HepG2 (cell line): Measurements from ENCODE around the gene ITGA6. TPM values are rescaled to one million over a fixed set of nuclear protein-coding genes. Genes with fewer than 3 reads are reported as not detected.

ENCODE experiments used
- ATAC-seq: fragments of 200-7000 bp; cut with Tn5 transposase; 3 replicates; pipeline ENCODE4 v1.9.1; 2020; ENCODE audit warnings: mild to moderate bottlenecking, moderate library complexity
- BruUV-seq: library from RNA; stranded (reverse); fragments of 400-500 nt; replicated peaks from 2 replicates; lab custom pipeline; 2021; lab: Mats Ljungman, UMichigan
- CTCF ChIA-PET: fragments of 300-600 bp; formaldehyde crosslinking; extraction: SDS; loops from one replicate; lab custom pipeline; 2021; ENCODE audit warnings: low total read pairs, inconsistent platforms, low intra/inter-chr PET ratio; lab: Yijun Ruan, JAX
- POLR2A ChIA-PET: fragments of 350-600 bp; sonication (Branson Sonifier 250); formaldehyde crosslinking; loops from one replicate; lab custom pipeline; 2020; ENCODE audit warnings: antibody characterized with exemption, inconsistent platforms; lab: Yijun Ruan, JAX
- DNase-seq: peaks from one replicate; pipeline ENCODE4 v3.0.0-alpha.2; 2015; ENCODE audit warnings: low spot score
- FAIRE-seq: peaks from 3 replicates; lab custom pipeline; 2011; peaks lifted over from hg19 to GRCh38; lab: Jason Lieb, UNC
- H2AFZ ChIP-seq: one replicate; pipeline ENCODE4 v1.6.1; 2011; ENCODE audit warnings: low read length, inconsistent platforms
- H3K27ac ChIP-seq: fragments of 300-600 bp; 3 replicates; pipeline ENCODE4 v1.8.0; 2011; ENCODE audit warnings: mixed run types, mild to moderate bottlenecking, mixed read lengths, low read length, inconsistent platforms; ENCODE audit not compliant: insufficient read depth; ENCODE audit errors: extremely low read length
- H3K27me3 ChIP-seq, 2 experiments: fragments of 200-600 bp in 1 of 2; 2 replicates in 1 of 2; 3 replicates in 1 of 2; pipeline versions ENCODE4 v1.6.0 to v1.8.0; 2011; ENCODE audit warnings: low read length in 2 of 2, mild to moderate bottlenecking in 2 of 2, moderate library complexity in 2 of 2, inconsistent platforms in 1 of 2; ENCODE audit not compliant: insufficient read depth in 2 of 2, control insufficient read depth in 1 of 2
- H3K36me3 ChIP-seq, 2 experiments: fragments of 200-600 bp in 1 of 2; replicated peaks in 1 of 2; 2 replicates in 1 of 2; 3 replicates in 1 of 2; pipeline versions ENCODE4 v1.5.1 to v1.8.0; 2011; ENCODE audit warnings: low read length in 2 of 2, inconsistent platforms in 1 of 2; ENCODE audit not compliant: insufficient read depth in 2 of 2, control insufficient read depth in 1 of 2
- H3K4me1 ChIP-seq: 2 replicates; pipeline ENCODE4 v1.5.1; 2012; ENCODE audit warnings: low read length, inconsistent platforms; ENCODE audit not compliant: insufficient read depth
- H3K4me2 ChIP-seq: 2 replicates; pipeline ENCODE4 v1.6.0; 2011; ENCODE audit warnings: low read depth, low read length, inconsistent platforms
- H3K4me3 ChIP-seq, 3 experiments: fragments of 200-600 bp in 1 of 3; sonication (generic), shearing (Covaris generic) in 1 of 3; replicated peaks in 1 of 3; 2 replicates each; pipeline ENCODE4 v1.5.1; 2011 to 2016; ENCODE audit warnings: low read length in 3 of 3, inconsistent platforms in 2 of 3, low read depth in 2 of 3, mild to moderate bottlenecking in 2 of 3, control low read depth in 1 of 3, mixed read lengths in 1 of 3; ENCODE audit not compliant: insufficient read depth in 1 of 3
- H3K79me2 ChIP-seq: one replicate; pipeline ENCODE4 v1.6.1; 2011; ENCODE audit warnings: low read length, inconsistent platforms; ENCODE audit not compliant: insufficient read depth
- H3K9ac ChIP-seq: 2 replicates; pipeline ENCODE4 v1.6.0; 2011; ENCODE audit warnings: mild to moderate bottlenecking, low read depth, low read length, inconsistent platforms; ENCODE audit not compliant: insufficient read depth
- H3K9me3 ChIP-seq: 2 replicates; pipeline ENCODE4 v1.5.1; 2012; ENCODE audit warnings: mild to moderate bottlenecking, low read length
- H4K20me1 ChIP-seq: 2 replicates; pipeline ENCODE4 v1.6.0; 2011; ENCODE audit warnings: inconsistent platforms, mild to moderate bottlenecking, low read length, moderate library complexity; ENCODE audit not compliant: insufficient read depth
- CREB1 ChIP-seq, 2 experiments: fragments of 450-650 bp in 1 of 2; IDR thresholded peaks; 2 replicates each; pipeline ENCODE4 v1.6.1; 2016 to 2017; ENCODE audit warnings: control low read depth in 1 of 2, mild to moderate bottlenecking in 1 of 2, missing compliant biosample characterization in 1 of 2, missing genetic modification characterization in 1 of 2
- ETV6 ChIP-seq: sonication (generic); formaldehyde crosslinking; conservative IDR thresholded peaks from 2 replicates; pipeline ENCODE4 v1.4.0; 2020; ENCODE audit warnings: missing genetic modification reagents
- FOSL1 ChIP-seq: sonication (generic); formaldehyde crosslinking; IDR thresholded peaks from 2 replicates; pipeline ENCODE4 v1.9.0; 2021; ENCODE audit warnings: missing genetic modification reagents, borderline replicate concordance
- HOXA3 ChIP-seq: sonication (generic); formaldehyde crosslinking; IDR thresholded peaks from 2 replicates; pipeline ENCODE4 v1.5.0; 2020; ENCODE audit warnings: missing genetic modification reagents
- NFRKB ChIP-seq: fragments of 450-650 bp; IDR thresholded peaks from 2 replicates; pipeline ENCODE4 v1.6.1; 2017
- RCOR2 ChIP-seq: IDR thresholded peaks from 2 replicates; pipeline ENCODE4 v1.6.1; 2016; ENCODE audit warnings: missing biosample characterization, missing genetic modification reagents
- ZNF232 ChIP-seq: sonication (generic); formaldehyde crosslinking; IDR thresholded peaks from 2 replicates; pipeline ENCODE4 v1.4.0; 2020; ENCODE audit warnings: missing genetic modification reagents, borderline replicate concordance
- ZNF879 ChIP-seq: sonication (generic); formaldehyde crosslinking; IDR thresholded peaks from 2 replicates; pipeline ENCODE4 v1.8.1; 2023; ENCODE audit warnings: missing genetic modification reagents
- WGBS: methylation state at CpG from one replicate; pipeline ENCODE4 v1.1.6; 2017; ENCODE audit warnings: low lambda C conversion rate; 5-methylcytosine and 5-hydroxymethylcytosine counted together
- in situ Hi-C: cut with HindIII; loops from 2 replicates; pipeline ENCODE4 v1.10.0; 2017; ENCODE audit warnings: low pct_unique_long_range_greater_than_20kb; ENCODE audit not compliant: extremely low pct_ligation_motif_present
- intact Hi-C: fragments of 100-400 bp; cut with micrococcal nuclease; formaldehyde crosslinking; loops from one replicate; pipeline ENCODE4 v1.10.0; 2022; ENCODE audit not compliant: unreplicated experiment
- polyA plus RNA-seq, 8 experiments: library from polyadenylated mRNA; depleted of rRNA in 3 of 8; stranded (reverse) in 7 of 8; unstranded in 1 of 8; fragments of >200 nt; fragmentation: Illumina TruSeq in 4 of 8; extraction: Trizol in 4 of 8; gene quantifications; 2 replicates each; pipeline versions ENCODE4 v1.2.1 to v1.2.3, GENCODE V29; 2011 to 2016; ENCODE audit warnings: low read depth in 4 of 8, missing spikeins in 1 of 8, mixed read lengths in 1 of 8; ENCODE audit not compliant: insufficient read depth in 1 of 8
- total RNA-seq, 5 experiments: library from RNA; depleted of rRNA; stranded (reverse); fragments of >200 nt; fragmentation: Illumina TruSeq; extraction: Trizol; gene quantifications; 2 replicates each; pipeline ENCODE4 v1.2.3, GENCODE V29; 2016; ENCODE audit warnings: low read depth in 1 of 5
- TF ChIP-seq, protein P1 (sequence below): sonication (generic); formaldehyde crosslinking; IDR thresholded peaks from 2 replicates; pipeline ENCODE4 v1.4.0; 2020; ENCODE audit warnings: missing genetic modification reagents
- TF ChIP-seq, protein P2 (sequence below): sonication (generic); formaldehyde crosslinking; IDR thresholded peaks from 2 replicates; pipeline ENCODE4 v1.5.1; 2020; ENCODE audit warnings: missing genetic modification reagents, mild to moderate bottlenecking, borderline replicate concordance
- TF ChIP-seq, protein P3 (sequence below): IDR thresholded peaks from 2 replicates; pipeline ENCODE4 v1.6.1; 2016
- TF ChIP-seq, protein P4 (sequence below): sonication (generic); formaldehyde crosslinking; IDR thresholded peaks from 2 replicates; pipeline ENCODE4 v1.8.1; 2022; ENCODE audit warnings: mild to moderate bottlenecking, missing genetic modification reagents

ITGA6 gene
- total and polyA plus RNA-seq, 2 of the 13 experiments (the other 11 are each of a cell fraction or from before 2014, with no cell fraction given) = 24.0 to 92.5 TPM

DNA sequence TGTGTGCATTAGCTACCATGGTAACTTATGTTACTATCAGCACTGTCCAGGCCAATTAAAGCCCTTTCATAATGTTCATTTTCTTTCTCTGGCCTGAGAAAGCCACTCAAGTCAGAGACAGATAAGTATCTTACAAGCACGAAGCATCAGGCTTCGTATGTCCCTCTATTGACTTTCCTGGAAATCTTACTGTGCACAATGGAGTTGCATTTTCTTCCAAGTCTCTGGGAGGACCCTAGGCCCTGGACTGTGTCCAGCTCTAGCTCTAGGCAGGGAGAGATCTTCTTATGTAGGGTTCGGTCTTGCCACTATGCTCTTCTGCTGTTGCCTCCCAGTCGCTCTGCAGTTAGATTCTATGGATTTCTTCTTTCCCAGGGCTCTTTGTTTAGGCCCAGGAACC, 40.0 kb upstream of the ITGA6 start:
- H3K27ac ChIP-seq = no peak overlapping the region
- in situ Hi-C loops (no loop called here), intact Hi-C loops (no loop called here)
- H3K36me3 ChIP-seq = no peaks in the 10 kb centered on the region
- no peak overlapping the region for H3K4me3 ChIP-seq
- no peak overlapping the region for H2AFZ ChIP-seq
- no peaks in the 10 kb centered on the region; a peak in 1 of 5 replicates for H3K27me3 ChIP-seq
- H3K9ac ChIP-seq = no peak overlapping the region
- WGBS = 30% methylated on average over 4 of the region's 4 CpGs
- H3K79me2 ChIP-seq = no peaks in the 10 kb centered on the region
- TF ChIP-seq, protein P1, sequence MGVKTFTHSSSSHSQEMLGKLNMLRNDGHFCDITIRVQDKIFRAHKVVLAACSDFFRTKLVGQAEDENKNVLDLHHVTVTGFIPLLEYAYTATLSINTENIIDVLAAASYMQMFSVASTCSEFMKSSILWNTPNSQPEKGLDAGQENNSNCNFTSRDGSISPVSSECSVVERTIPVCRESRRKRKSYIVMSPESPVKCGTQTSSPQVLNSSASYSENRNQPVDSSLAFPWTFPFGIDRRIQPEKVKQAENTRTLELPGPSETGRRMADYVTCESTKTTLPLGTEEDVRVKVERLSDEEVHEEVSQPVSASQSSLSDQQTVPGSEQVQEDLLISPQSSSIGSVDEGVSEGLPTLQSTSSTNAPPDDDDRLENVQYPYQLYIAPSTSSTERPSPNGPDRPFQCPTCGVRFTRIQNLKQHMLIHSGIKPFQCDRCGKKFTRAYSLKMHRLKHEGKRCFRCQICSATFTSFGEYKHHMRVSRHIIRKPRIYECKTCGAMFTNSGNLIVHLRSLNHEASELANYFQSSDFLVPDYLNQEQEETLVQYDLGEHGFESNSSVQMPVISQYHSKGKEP (CRISPR knock-in tag) = no peak
- TF ChIP-seq ZNF232 (CRISPR knock-in tag) (no peak), RCOR2 (CRISPR knock-in tag) (no peak), FOSL1 (CRISPR knock-in tag) (no peak), HOXA3 (CRISPR knock-in tag) (no peak), ZNF879 (no peak), NFRKB (no peak), CREB1 (IDR thresholded peaks at IDR 0.05) (no peak), CREB1 (CRISPR knock-in tag; IDR thresholded peaks at IDR 0.05) (no peak), ETV6 (CRISPR knock-in tag) (no peak)
- TF ChIP-seq, protein P2, sequence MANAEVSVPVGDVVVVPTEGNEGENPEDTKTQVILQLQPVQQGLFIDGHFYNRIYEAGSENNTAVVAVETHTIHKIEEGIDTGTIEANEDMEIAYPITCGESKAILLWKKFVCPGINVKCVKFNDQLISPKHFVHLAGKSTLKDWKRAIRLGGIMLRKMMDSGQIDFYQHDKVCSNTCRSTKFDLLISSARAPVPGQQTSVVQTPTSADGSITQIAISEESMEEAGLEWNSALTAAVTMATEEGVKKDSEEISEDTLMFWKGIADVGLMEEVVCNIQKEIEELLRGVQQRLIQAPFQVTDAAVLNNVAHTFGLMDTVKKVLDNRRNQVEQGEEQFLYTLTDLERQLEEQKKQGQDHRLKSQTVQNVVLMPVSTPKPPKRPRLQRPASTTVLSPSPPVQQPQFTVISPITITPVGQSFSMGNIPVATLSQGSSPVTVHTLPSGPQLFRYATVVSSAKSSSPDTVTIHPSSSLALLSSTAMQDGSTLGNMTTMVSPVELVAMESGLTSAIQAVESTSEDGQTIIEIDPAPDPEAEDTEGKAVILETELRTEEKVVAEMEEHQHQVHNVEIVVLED (CRISPR knock-in tag) = no peak
- TF ChIP-seq, protein P3, sequence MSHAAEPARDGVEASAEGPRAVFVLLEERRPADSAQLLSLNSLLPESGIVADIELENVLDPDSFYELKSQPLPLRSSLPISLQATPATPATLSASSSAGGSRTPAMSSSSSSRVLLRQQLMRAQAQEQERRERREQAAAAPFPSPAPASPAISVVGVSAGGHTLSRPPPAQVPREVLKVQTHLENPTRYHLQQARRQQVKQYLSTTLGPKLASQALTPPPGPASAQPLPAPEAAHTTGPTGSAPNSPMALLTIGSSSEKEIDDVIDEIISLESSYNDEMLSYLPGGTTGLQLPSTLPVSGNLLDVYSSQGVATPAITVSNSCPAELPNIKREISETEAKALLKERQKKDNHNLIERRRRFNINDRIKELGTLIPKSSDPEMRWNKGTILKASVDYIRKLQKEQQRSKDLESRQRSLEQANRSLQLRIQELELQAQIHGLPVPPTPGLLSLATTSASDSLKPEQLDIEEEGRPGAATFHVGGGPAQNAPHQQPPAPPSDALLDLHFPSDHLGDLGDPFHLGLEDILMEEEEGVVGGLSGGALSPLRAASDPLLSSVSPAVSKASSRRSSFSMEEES (CRISPR knock-in tag) = no peak
- TF ChIP-seq, protein P4, sequence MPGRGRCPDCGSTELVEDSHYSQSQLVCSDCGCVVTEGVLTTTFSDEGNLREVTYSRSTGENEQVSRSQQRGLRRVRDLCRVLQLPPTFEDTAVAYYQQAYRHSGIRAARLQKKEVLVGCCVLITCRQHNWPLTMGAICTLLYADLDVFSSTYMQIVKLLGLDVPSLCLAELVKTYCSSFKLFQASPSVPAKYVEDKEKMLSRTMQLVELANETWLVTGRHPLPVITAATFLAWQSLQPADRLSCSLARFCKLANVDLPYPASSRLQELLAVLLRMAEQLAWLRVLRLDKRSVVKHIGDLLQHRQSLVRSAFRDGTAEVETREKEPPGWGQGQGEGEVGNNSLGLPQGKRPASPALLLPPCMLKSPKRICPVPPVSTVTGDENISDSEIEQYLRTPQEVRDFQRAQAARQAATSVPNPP (CRISPR knock-in tag) = no peak
- H3K4me2 ChIP-seq = no peak overlapping the region
- POLR2A ChIA-PET = no interaction called here
- FAIRE-seq (no peak), DNase-seq (no peak), ATAC-seq (no peak)
- CTCF ChIA-PET = no interaction called here
- H3K4me1 ChIP-seq = peaks cover 8% of the 10 kb centered on the region
- no peaks in the 10 kb centered on the region for H4K20me1 ChIP-seq
- H3K9me3 ChIP-seq = no peaks in the 10 kb centered on the region
- BruUV-seq = no TSS peak
